Colon (tissue), 2 donors: ENCODE measurements around the gene EPHB1.

Experiments used
- FAIRE-seq: peaks from 2 replicates; lab custom pipeline; 2012; peaks lifted over from hg19 to GRCh38; lab: Jason Lieb, UNC
- donor health status: control.
- donor health status: control.

Gene EPHB1

GRCh38 chr3:135133905-135134683 lies 339.0 kb downstream of the EPHB1 start:
- no peak for FAIRE-seq

- FAIRE-seq, result no peak
Measured at GRCh38 chr3:135134684-135135075, 339.6 kb downstream of the EPHB1 start.

- FAIRE-seq, result no peak
Measured at GRCh38 chr3:135135445-135135844, 340.4 kb downstream of the EPHB1 start.

- FAIRE-seq, result no peak
Measured at GRCh38 chr3:135136361-135137100, 341.5 kb downstream of the EPHB1 start.

- FAIRE-seq, result no peak
Measured at GRCh38 chr3:135137296-135137695, 342.2 kb downstream of the EPHB1 start.

GRCh38 chr3:135138776-135139175 lies 343.7 kb downstream of the EPHB1 start:
- FAIRE-seq, result no peak

- no peak for FAIRE-seq
Measured at GRCh38 chr3:135140591-135140990, 345.5 kb downstream of the EPHB1 start.

- FAIRE-seq, result no peak
Measured at GRCh38 chr3:135141160-135141559, 346.1 kb downstream of the EPHB1 start.

GRCh38 chr3:135141672-135142071 lies 346.6 kb downstream of the EPHB1 start:
- FAIRE-seq, result no peak

- no peak for FAIRE-seq
Measured at GRCh38 chr3:135142530-135142929, 347.5 kb downstream of the EPHB1 start.

- FAIRE-seq, result no peak
Measured at GRCh38 chr3:135143474-135143873, 348.4 kb downstream of the EPHB1 start.

- no peak for FAIRE-seq
Measured at GRCh38 chr3:135145581-135145980, 350.5 kb downstream of the EPHB1 start.

GRCh38 chr3:135147657-135148056 lies 352.6 kb downstream of the EPHB1 start:
- no peak for FAIRE-seq

- no peak for FAIRE-seq
Measured at GRCh38 chr3:135148398-135149020, 353.4 kb downstream of the EPHB1 start.

- FAIRE-seq, result no peak
Measured at GRCh38 chr3:135149707-135150681, 354.9 kb downstream of the EPHB1 start.

- FAIRE-seq, result no peak
Measured at GRCh38 chr3:135154186-135154585, 359.1 kb downstream of the EPHB1 start.

GRCh38 chr3:135155228-135155627 lies 360.2 kb downstream of the EPHB1 start:
- no peak for FAIRE-seq

GRCh38 chr3:135155791-135156190 lies 360.7 kb downstream of the EPHB1 start:
- no peak for FAIRE-seq

GRCh38 chr3:135157045-135157740 lies 362.1 kb downstream of the EPHB1 start:
- FAIRE-seq, result no peak

- no peak for FAIRE-seq
Measured at GRCh38 chr3:135158520-135158919, 363.5 kb downstream of the EPHB1 start.

GRCh38 chr3:135159681-135160247 lies 364.7 kb downstream of the EPHB1 start:
- FAIRE-seq, result no peak
